HG03135 (cell line): ENCODE results near the gene OLR1.

ENCODE experiments used
- ATAC-seq: cut with Tn5 transposase; IDR thresholded peaks from one replicate; pipeline ENCODE4 v1.9.1; 2021; ENCODE audit warnings: mild to moderate bottlenecking, moderate library complexity; ENCODE audit not compliant: unreplicated experiment

The OLR1 gene

DNA sequence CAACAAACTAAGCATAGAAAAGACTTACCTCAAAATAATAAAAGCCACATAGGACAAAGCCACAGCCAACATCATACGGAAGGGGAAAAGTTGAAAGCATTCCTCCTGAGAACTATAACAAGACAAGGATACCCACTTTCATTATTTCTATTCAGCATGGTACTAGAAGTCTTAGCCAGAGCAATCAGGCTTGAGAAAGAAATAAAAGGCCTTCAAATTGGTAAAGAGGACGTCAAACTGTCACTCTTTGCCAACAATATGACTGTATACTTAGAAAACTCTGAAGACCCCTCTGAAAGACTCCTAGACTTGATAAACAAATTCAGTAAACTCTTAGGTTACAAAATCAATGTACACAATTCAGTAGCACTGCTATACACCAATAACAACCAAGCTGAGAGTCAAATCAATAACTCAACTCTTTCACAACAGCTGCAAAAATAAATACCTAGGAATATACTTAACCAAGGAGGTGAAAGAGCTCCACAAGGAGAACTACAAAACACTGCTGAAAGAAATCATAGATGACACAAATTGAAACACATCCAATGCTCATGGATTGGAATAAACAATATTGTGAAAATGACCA, 61.6 kb downstream of the OLR1 start:
- ATAC-seq = no peak
